SK-N-SH (cell line): ENCODE results near the gene DNAJC13. TPM values are rescaled to one million over a fixed set of nuclear protein-coding genes. Genes with fewer than 3 reads are reported as not detected.

Experiments used
- CTCF ChIA-PET: fragments of 300-600, 350-600 bp; formaldehyde crosslinking; extraction: SDS; loops from one replicate; lab custom pipeline; 2021; lab: Yijun Ruan, JAX
- POLR2A ChIA-PET: fragments of 350-600 bp; sonication (Branson Sonifier 250); formaldehyde crosslinking; extraction: SDS; loops from one replicate; lab custom pipeline; 2020; ENCODE audit warnings: antibody characterized with exemption, inconsistent platforms; lab: Yijun Ruan, JAX
- DNase-seq: peaks from one replicate; pipeline ENCODE4 v3.0.0; 2012
- H2AFZ ChIP-seq: fragments of 200-600 bp; sonication (generic); 2 replicates; pipeline ENCODE4 v1.8.1; 2016; ENCODE audit warnings: antibody characterized with exemption, mild to moderate bottlenecking, low read depth
- H3F3A ChIP-seq: fragments of 200-600 bp; sonication (generic); replicated peaks from 2 replicates; pipeline ENCODE3; 2016; ENCODE audit warnings: antibody characterized with exemption, mild to moderate bottlenecking; ENCODE audit not compliant: insufficient read depth
- H3K27ac ChIP-seq, 2 experiments: fragments of 200-500 bp in 1 of 2; fragments of 200-600 bp in 1 of 2; sonication (Bioruptor generic) in 1 of 2; sonication (generic), shearing (Covaris generic) in 1 of 2; 2 replicates each; pipeline versions ENCODE4 v1.5.1 to v1.6.1; 2014 to 2016; ENCODE audit warnings: low read depth in 2 of 2, inconsistent platforms in 1 of 2, low read length in 1 of 2, mild to moderate bottlenecking in 1 of 2, mixed read lengths in 1 of 2
- H3K27me3 ChIP-seq: fragments of 200-600 bp; sonication (generic), shearing (Covaris generic); 2 replicates; pipeline ENCODE4 v1.6.1; 2016; ENCODE audit warnings: mixed run types; ENCODE audit not compliant: insufficient read depth
- H3K36me3 ChIP-seq, 2 experiments: fragments of 200-500 bp in 1 of 2; fragments of 200-600 bp in 1 of 2; sonication (Bioruptor generic) in 1 of 2; sonication (generic) in 1 of 2; replicated peaks in 1 of 2; 2 replicates each; pipeline versions ENCODE3 to v1.5.1; 2014 to 2016; ENCODE audit warnings: low read length in 1 of 2, mild to moderate bottlenecking in 1 of 2; ENCODE audit not compliant: insufficient read depth in 2 of 2, control insufficient read depth in 1 of 2
- H3K4me1 ChIP-seq, 2 experiments: fragments of 200-500 bp in 1 of 2; fragments of 200-600 bp in 1 of 2; sonication (Bioruptor generic) in 1 of 2; sonication (generic), shearing (Covaris generic) in 1 of 2; 2 replicates each; pipeline versions ENCODE4 v1.5.1 to v1.6.1; 2014 to 2016; ENCODE audit warnings: low read depth in 1 of 2, low read length in 1 of 2, mixed run types in 1 of 2; ENCODE audit not compliant: insufficient read depth in 2 of 2, control insufficient read depth in 1 of 2
- H3K4me2 ChIP-seq: fragments of 200-600 bp; sonication (generic), shearing (Covaris generic); 2 replicates; pipeline ENCODE4 v1.6.1; 2017; ENCODE audit warnings: mixed run types
- H3K4me3 ChIP-seq, 2 experiments: fragments of 200-500 bp in 1 of 2; fragments of 200-600 bp in 1 of 2; sonication (Bioruptor generic) in 1 of 2; sonication (generic), shearing (Covaris generic) in 1 of 2; 2 replicates each; pipeline versions ENCODE4 v1.5.1 to v1.8.1; 2014 to 2016; ENCODE audit warnings: low read depth in 2 of 2, inconsistent platforms in 1 of 2, low read length in 1 of 2, mild to moderate bottlenecking in 1 of 2, mixed read lengths in 1 of 2, moderate library complexity in 1 of 2
- H3K79me2 ChIP-seq: fragments of 200-600 bp; sonication (generic); 2 replicates; pipeline ENCODE4 v1.8.1; 2017; ENCODE audit warnings: mild to moderate bottlenecking; ENCODE audit not compliant: insufficient read depth
- H3K9ac ChIP-seq: fragments of 200-600 bp; sonication (generic); 2 replicates; pipeline ENCODE4 v1.6.1; 2017; ENCODE audit warnings: mixed run types
- H3K9me2 ChIP-seq: fragments of 200-600 bp; sonication (generic); 2 replicates; pipeline ENCODE4 v1.6.1; 2017; ENCODE audit warnings: mixed run types
- H3K9me3 ChIP-seq: fragments of 200-600 bp; sonication (generic); 2 replicates; pipeline ENCODE4 v1.6.1; 2017; ENCODE audit warnings: mixed run types, mild to moderate bottlenecking, moderate library complexity
- H4K20me1 ChIP-seq: fragments of 200-600 bp; sonication (generic); 2 replicates; pipeline ENCODE4 v1.6.1; 2017; ENCODE audit warnings: mild to moderate bottlenecking, mixed run types; ENCODE audit not compliant: insufficient read depth
- CHD2 ChIP-seq: fragments of 150-350 bp; IDR thresholded peaks from 2 replicates; pipeline ENCODE4 v1.6.1; 2018; ENCODE audit warnings: low read length; ENCODE audit not compliant: partially characterized antibody
- CTCF ChIP-seq: fragments of 200-600 bp; sonication (generic); IDR thresholded peaks from 2 replicates; pipeline ENCODE4 v1.6.1; 2017; ENCODE audit warnings: antibody characterized with exemption, mild to moderate bottlenecking, moderate library complexity
- EP300 ChIP-seq, 2 experiments: IDR thresholded peaks; 2 replicates each; pipeline versions ENCODE4 v1.4.0 to v1.6.1; 2012; ENCODE audit warnings: borderline replicate concordance in 1 of 2, low read depth in 1 of 2, low read length in 1 of 2
- EZH2phosphoT487 ChIP-seq: fragments of 200-600 bp; sonication (generic); IDR thresholded peaks from 2 replicates; pipeline ENCODE4 v1.6.1; 2017; ENCODE audit warnings: low read depth, mixed run types, mild to moderate bottlenecking, antibody characterized with exemption, moderate library complexity, borderline replicate concordance
- FOSL2 ChIP-seq: IDR thresholded peaks from 2 replicates; pipeline ENCODE4 v1.4.0; 2012; ENCODE audit warnings: low read depth, mild to moderate bottlenecking, moderate library complexity, borderline replicate concordance
- IRF3 ChIP-seq: fragments of 150-350 bp; IDR thresholded peaks from 2 replicates; pipeline ENCODE4 v1.6.1; 2016; ENCODE audit warnings: mild to moderate bottlenecking, low read depth, low read length
- JUND ChIP-seq: IDR thresholded peaks from 2 replicates; pipeline ENCODE4 v1.4.0; 2012
- MXI1 ChIP-seq: IDR thresholded peaks from 2 replicates; pipeline ENCODE4 v1.6.1; 2012; ENCODE audit warnings: mild to moderate bottlenecking, low read depth, low read length, improper control_type of control experiment
- NFIC ChIP-seq: IDR thresholded peaks from 2 replicates; pipeline ENCODE4 v1.4.0; 2012; ENCODE audit warnings: borderline replicate concordance
- POLR2AphosphoS5 ChIP-seq: IDR thresholded peaks from 2 replicates; pipeline ENCODE4 v1.6.1; 2012; ENCODE audit warnings: low read depth, low read length
- RCOR1 ChIP-seq: fragments of 150-350 bp; IDR thresholded peaks from 2 replicates; pipeline ENCODE4 v1.6.1; 2017; ENCODE audit warnings: antibody characterized with exemption, low read length
- RFX5 ChIP-seq: IDR thresholded peaks from 2 replicates; pipeline ENCODE4 v1.6.1; 2012; ENCODE audit warnings: mild to moderate bottlenecking, improper control_type of control experiment, low read length
- RXRA ChIP-seq: IDR thresholded peaks from 2 replicates; pipeline ENCODE4 v1.4.0; 2012; ENCODE audit warnings: low read depth, mild to moderate bottlenecking, borderline replicate concordance
- SMC3 ChIP-seq: IDR thresholded peaks from 2 replicates; pipeline ENCODE4 v1.6.1; 2012; ENCODE audit warnings: low read depth, low read length, improper control_type of control experiment
- TAF1 ChIP-seq: IDR thresholded peaks from 2 replicates; pipeline ENCODE4 v1.6.1; 2012; ENCODE audit warnings: low read depth, mild to moderate bottlenecking, low read length, moderate library complexity, borderline replicate concordance
- TCF12 ChIP-seq: IDR thresholded peaks from 2 replicates; pipeline ENCODE4 v1.4.0; 2012
- TEAD4 ChIP-seq: IDR thresholded peaks from 2 replicates; pipeline ENCODE4 v1.4.0; 2012; ENCODE audit warnings: mild to moderate bottlenecking, borderline replicate concordance; ENCODE audit not compliant: insufficient read depth
- WGBS: methylation state at CpG from one replicate; pipeline ENCODE4 v1.1.6; 2017; ENCODE audit warnings: low lambda C conversion rate; 5-methylcytosine and 5-hydroxymethylcytosine counted together
- polyA plus RNA-seq, 3 experiments: library from polyadenylated mRNA; depleted of rRNA; stranded (reverse); fragments of >200 nt; gene quantifications; 2 replicates each; pipeline ENCODE4 v1.2.3, GENCODE V29; 2012
- TF ChIP-seq, protein P1 (sequence below): IDR thresholded peaks from 2 replicates; pipeline ENCODE4 v1.4.0; 2012; ENCODE audit warnings: low read depth, borderline replicate concordance
- TF ChIP-seq, protein P2 (sequence below): IDR thresholded peaks from 2 replicates; pipeline ENCODE4 v1.4.0; 2012; ENCODE audit warnings: low read depth, borderline replicate concordance

The DNAJC13 gene
- polyA plus RNA-seq, 1 of the 3 experiments (the other 2 are of a cell fraction), result 10.8 TPM

DNA sequence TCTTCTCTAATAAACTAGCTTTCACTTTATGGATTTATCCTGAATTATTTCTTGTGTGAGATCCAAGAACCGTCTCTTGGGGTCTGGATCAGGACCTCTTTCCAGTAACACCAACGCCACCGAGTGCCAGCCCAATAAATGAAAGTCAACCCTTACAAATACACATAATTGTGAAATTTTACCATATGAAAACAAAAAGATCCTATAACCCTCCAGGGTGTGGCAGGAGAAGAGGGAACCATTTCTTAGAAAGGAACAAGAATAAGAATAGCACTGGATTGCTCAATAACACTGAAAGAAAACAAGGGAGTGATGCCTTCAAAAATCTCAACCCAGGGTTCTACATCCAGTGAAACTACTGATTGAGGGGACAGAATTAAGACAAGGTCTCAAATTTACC, 128.2 kb downstream of the DNAJC13 start:
- Histone ChIP-seq H3K4me2 (no peak overlapping the region), H3K9me2 (no peaks in the 10 kb centered on the region), H3K27ac (no peak overlapping the region), H3K4me1 (peaks cover 2 to 29% of the 10 kb centered on the region in 2 experiments; a peak in 3 of 4 replicates), H2AFZ (no peak overlapping the region), H3K27me3 (no peaks in the 10 kb centered on the region), H3K9me3 (no peaks in the 10 kb centered on the region), H4K20me1 (no peaks in the 10 kb centered on the region), H3K9ac (no peak overlapping the region), H3K4me3 (no peak overlapping the region), H3K79me2 (no peaks in the 10 kb centered on the region), H3K36me3 (peaks cover 6 to 11% of the 10 kb centered on the region in 2 experiments), H3F3A (peaks cover 39% of the 10 kb centered on the region)
- TF ChIP-seq FOSL2, result no peak
- TF ChIP-seq POLR2AphosphoS5, result no peak
- no peak for TF ChIP-seq RXRA
- TF ChIP-seq, protein P1, sequence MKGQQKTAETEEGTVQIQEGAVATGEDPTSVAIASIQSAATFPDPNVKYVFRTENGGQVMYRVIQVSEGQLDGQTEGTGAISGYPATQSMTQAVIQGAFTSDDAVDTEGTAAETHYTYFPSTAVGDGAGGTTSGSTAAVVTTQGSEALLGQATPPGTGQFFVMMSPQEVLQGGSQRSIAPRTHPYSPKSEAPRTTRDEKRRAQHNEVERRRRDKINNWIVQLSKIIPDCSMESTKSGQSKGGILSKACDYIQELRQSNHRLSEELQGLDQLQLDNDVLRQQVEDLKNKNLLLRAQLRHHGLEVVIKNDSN, result no peak
- no peak for TF ChIP-seq TAF1
- TF ChIP-seq SMC3, result no peak
- TF ChIP-seq TCF12, result no peak
- no peak for TF ChIP-seq IRF3
- no peak for TF ChIP-seq CHD2
- TF ChIP-seq RCOR1, result no peak
- TF ChIP-seq, protein P2, sequence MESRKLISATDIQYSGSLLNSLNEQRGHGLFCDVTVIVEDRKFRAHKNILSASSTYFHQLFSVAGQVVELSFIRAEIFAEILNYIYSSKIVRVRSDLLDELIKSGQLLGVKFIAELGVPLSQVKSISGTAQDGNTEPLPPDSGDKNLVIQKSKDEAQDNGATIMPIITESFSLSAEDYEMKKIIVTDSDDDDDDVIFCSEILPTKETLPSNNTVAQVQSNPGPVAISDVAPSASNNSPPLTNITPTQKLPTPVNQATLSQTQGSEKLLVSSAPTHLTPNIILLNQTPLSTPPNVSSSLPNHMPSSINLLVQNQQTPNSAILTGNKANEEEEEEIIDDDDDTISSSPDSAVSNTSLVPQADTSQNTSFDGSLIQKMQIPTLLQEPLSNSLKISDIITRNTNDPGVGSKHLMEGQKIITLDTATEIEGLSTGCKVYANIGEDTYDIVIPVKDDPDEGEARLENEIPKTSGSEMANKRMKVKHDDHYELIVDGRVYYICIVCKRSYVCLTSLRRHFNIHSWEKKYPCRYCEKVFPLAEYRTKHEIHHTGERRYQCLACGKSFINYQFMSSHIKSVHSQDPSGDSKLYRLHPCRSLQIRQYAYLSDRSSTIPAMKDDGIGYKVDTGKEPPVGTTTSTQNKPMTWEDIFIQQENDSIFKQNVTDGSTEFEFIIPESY, result no peak
- no peak for TF ChIP-seq JUND
- no peak for TF ChIP-seq EZH2phosphoT487
- no peak for TF ChIP-seq MXI1
- ChIA-PET POLR2A (no interaction called here), CTCF (interaction anchor here (0.6 to 5.0 kb wide), 2 partner anchors 10 to 366 kb away, joined by 3 to 32 read pairs; no protein-coding TSS in a partner anchor)
- 95% methylated on average over 3 of the region's 3 CpGs for WGBS
- no peak for DNase-seq

DNA sequence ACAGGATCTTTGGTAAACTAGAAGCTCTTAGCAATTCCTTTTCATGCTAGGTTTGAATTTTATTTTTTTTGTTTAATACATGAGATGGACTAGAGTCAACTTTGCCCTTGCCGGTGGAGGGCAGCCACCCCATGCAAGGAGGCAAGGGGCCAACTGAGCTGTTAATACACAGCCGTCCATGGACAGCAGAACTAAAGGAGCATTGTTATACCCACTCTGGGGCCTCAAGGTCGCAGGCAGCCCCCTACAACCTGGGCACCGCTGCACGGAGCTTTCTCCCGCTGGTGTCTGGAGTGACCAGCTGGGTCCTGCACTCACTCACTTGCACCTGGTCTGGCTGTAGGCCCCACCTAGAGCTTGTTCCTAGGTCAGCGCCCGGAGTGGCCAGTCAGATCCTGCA, 131.9 kb downstream of the DNAJC13 start:
- no peaks in the 10 kb centered on the region for H3K79me2 ChIP-seq
- H3K27ac ChIP-seq, result peak overlapping the region in 1 of 2 experiments; percentile 72; a peak in 2 of 4 replicates
- H3K9ac ChIP-seq, result no peak overlapping the region
- H3K4me1 ChIP-seq, result peaks cover 0 to 20% of the 10 kb centered on the region in 2 experiments; a peak in 2 of 4 replicates
- peak overlapping the region; percentile 17; the same call in 1 of the 2 replicates for H3K4me2 ChIP-seq
- no peak overlapping the region for H2AFZ ChIP-seq
- H3K9me2 ChIP-seq, result no peaks in the 10 kb centered on the region
- H3K9me3 ChIP-seq, result no peaks in the 10 kb centered on the region
- H3F3A ChIP-seq, result peaks cover 16% of the 10 kb centered on the region
- H3K36me3 ChIP-seq, result no peaks in the 10 kb centered on the region
- no peak for DNase-seq
- no peaks in the 10 kb centered on the region for H4K20me1 ChIP-seq
- CTCF ChIA-PET, result interaction anchor here (0.6 to 5.0 kb wide), 4 partner anchors 13 to 116 kb away, joined by 3 to 32 read pairs (median 4); no protein-coding TSS in a partner anchor
- POLR2A ChIA-PET, result no interaction called here
- WGBS, result 91% methylated on average over 4 of the region's 8 CpGs
- H3K4me3 ChIP-seq, result no peak overlapping the region
- H3K27me3 ChIP-seq, result no peaks in the 10 kb centered on the region
- TF ChIP-seq TEAD4 (no peak), CTCF (no peak), RFX5 (no peak), NFIC (no peak), EP300 (IDR thresholded peaks at IDR 0.05; ENCODE audit: borderline replicate concordance in 1 of 2, low read depth in 1 of 2, low read length in 1 of 2) (no peak)
- TF ChIP-seq, protein P1, result no peak
- TF ChIP-seq, protein P2, result no peak
